Measurements from ENCODE around the gene KAZN. TPM values are rescaled to one million over a fixed set of nuclear protein-coding genes. Genes with fewer than 3 reads are reported as not detected.

The KAZN gene
- 3.3 and 5.8 TPM in 2 replicates for total RNA-seq

DNA sequence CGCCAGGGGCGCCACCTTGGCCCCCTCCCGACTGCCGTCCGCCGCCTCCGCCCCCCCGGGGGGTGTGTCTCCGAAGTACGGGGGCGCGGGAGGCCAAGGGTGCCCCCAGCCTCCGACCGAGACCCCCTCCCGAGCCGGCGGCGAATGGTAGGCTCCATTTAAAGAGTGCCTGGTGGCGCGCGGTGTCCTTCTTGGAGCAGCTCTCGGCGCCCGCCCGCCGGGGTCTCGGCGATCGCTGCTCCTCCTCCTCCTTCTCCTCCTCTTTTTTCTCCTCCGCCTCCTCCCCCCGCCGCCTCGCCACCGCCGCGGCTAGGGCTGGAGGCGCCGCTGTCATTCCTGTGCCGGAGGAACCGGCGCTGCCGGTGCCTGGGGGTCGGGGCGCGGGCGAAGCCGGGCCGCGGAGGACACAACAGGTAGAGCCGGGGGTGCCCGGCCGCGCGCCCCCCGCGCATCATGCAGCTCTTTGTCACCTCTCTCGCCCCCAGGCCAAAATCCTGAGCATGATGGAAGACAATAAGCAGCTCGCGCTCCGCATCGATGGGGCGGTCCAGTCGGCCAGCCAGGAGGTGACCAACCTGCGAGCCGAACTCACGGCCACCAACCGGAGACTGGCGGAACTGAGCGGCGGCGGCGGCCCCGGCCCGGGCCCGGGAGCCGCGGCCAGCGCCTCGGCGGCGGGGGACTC lies at the start of gene KAZN:
Gene KAZN, plus strand, starts transcription at position 188 of the 685 bp plus-strand sequence.

DNA sequence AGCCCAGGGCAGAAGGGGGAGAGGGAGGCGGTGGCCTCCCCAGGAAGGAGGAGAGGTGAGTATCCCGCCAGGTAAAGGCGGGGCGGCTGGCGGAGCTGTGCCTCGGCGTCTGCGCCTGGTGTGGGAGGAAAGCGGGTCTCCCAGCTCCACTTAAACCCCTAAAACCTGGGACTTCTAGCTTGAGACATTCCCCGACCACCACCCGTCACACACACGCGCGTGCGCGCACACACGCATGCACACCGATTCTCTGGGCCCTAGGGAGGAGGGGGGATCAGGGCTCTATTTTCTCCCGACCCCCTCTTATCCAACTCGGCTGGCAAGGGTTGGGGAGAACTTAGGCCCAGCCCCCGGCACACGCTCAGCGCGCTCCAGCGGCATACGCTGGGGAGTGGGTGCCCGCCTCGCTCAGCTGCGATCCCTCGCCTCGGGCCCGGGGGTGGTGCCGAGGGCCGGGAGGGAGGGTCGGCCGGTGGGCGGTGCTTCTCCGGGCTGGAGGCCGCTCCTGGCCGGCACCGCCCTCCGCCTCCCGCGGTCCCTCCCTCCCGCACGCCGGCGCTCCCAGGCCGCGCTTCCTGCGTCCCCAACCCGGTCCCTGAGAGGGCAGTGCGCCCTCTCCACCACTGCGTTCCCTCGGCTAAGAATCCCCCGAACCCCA lies 554.8 kb downstream of the KAZN start, which contains the start of gene TMEM51:
Gene TMEM51, plus strand, starts transcription at position 564 of the 658 bp plus-strand sequence. CDS start 61,341 bp downstream, outside the sequence.

Data from smooth muscle cell of bladder (primary cell).